MCF 10A (cell line): Measurements from ENCODE around the gene GPR155. TPM values are rescaled to one million over a fixed set of nuclear protein-coding genes. Genes with fewer than 3 reads are reported as not detected.
"Not testable (repeated sequence)": the region's sequence is repeated elsewhere in the genome, so short reads cannot be mapped to it uniquely, and the experiment has no call there.

Experiments used
- BruUV-seq: library from RNA; stranded (reverse); fragments of 400-500 nt; replicated peaks from 2 replicates; lab custom pipeline; 2021; lab: Mats Ljungman, UMichigan
- CTCF ChIA-PET: fragments of 300-600 bp; sonication (Branson Sonifier 250); formaldehyde crosslinking; extraction: SDS; loops from one replicate; lab custom pipeline; 2021; ENCODE audit warnings: antibody characterized with exemption, inconsistent platforms; lab: Yijun Ruan, JAX
- POLR2A ChIA-PET: fragments of 300-600, 350-650 bp; sonication (Branson Sonifier 250); formaldehyde crosslinking; extraction: SDS; loops from one replicate; lab custom pipeline; 2020; ENCODE audit warnings: antibody characterized with exemption, inconsistent platforms; lab: Yijun Ruan, JAX
- DNase-seq: peaks from one replicate; pipeline ENCODE4 v3.0.0-alpha.2; 2018; ENCODE audit not compliant: unreplicated experiment
- H3K27ac Mint-ChIP-seq: one replicate; pipeline ENCODE4 v1.8.0; 2022; ENCODE audit warnings: mild to moderate bottlenecking, low read depth, mixed read lengths; ENCODE audit not compliant: unreplicated experiment
- H3K27me3 Mint-ChIP-seq: one replicate; pipeline ENCODE4 v1.8.0; 2022; ENCODE audit warnings: mixed read lengths; ENCODE audit not compliant: insufficient read depth, unreplicated experiment
- H3K36me3 Mint-ChIP-seq: one replicate; pipeline ENCODE4 v1.8.0; 2022; ENCODE audit warnings: mild to moderate bottlenecking, moderate library complexity, mixed read lengths; ENCODE audit not compliant: insufficient read depth, unreplicated experiment
- H3K4me1 Mint-ChIP-seq: one replicate; pipeline ENCODE4 v1.8.0; 2022; ENCODE audit warnings: mixed read lengths; ENCODE audit not compliant: insufficient read depth, unreplicated experiment
- H3K4me3 Mint-ChIP-seq: one replicate; pipeline ENCODE4 v1.8.0; 2022; ENCODE audit warnings: mild to moderate bottlenecking, moderate library complexity, mixed read lengths; ENCODE audit not compliant: unreplicated experiment
- H3K9me3 Mint-ChIP-seq: one replicate; pipeline ENCODE4 v1.8.0; 2022; ENCODE audit warnings: mixed read lengths; ENCODE audit not compliant: unreplicated experiment
- intact Hi-C: fragments of 100-400 bp; cut with micrococcal nuclease; formaldehyde crosslinking; loops from 2 replicates; pipeline ENCODE4 v1.14.1; 2022
- total RNA-seq: library from RNA; stranded (reverse); gene quantifications from 2 replicates; pipeline ENCODE4 v1.2.3, GENCODE V29; 2022
- TF ChIP-seq, protein P1 (sequence below): fragments of 200-600 bp; IDR thresholded peaks from one replicate; pipeline ENCODE4 v1.8.0; 2022; ENCODE audit warnings: antibody characterized with exemption, mild to moderate bottlenecking; ENCODE audit not compliant: unreplicated experiment

Gene GPR155
- total RNA-seq, 1 experiment from 2014 or later: 1.9 TPM

DNA sequence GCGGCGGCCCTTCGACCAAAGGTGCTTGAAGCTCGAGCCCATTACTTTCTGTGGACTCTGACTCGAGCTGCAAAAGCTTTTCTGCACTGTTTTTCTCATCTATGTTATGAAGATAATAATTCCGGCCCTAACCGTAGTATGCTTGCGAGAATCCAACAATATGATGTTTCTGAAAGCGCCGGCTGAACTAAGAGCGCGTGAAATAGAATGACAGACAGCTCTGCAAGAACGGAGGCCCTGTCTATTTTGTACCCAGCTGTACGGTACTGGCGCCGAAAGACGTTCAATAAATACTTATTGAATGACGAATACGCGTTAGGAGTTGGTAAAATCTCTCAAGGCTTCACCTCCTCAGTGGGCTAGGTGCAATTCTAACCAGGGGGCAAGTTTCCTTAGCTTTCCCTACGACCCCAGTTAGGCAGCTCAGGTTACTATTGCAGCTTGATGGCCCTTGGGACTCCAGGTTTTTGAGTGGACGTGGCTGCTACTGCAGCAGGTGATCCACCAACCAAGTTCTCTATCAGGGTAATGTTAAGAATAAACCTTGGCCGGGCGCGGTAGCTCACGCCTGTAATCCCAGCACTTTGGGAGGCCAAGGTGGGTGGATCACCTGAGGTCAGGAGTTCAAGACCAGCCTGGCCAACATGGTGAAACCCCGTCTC is 90.7 kb downstream of the GPR155 start:
- peaks cover 5% of the 10 kb centered on the region for H3K9me3 Mint-ChIP-seq
- BruUV-seq: TSS peak; percentile 43
- ChIA-PET CTCF (interaction anchor here (0.8 kb wide), 1 partner anchor 34 kb away, joined by 4 read pairs; no protein-coding TSS in a partner anchor), POLR2A (interaction anchor here (0.5 to 2.8 kb wide), 12 partner anchors 10 to 1608 kb away, joined by 3 to 22 read pairs (median 4); partner anchors contain the start of genes GPR155 and OLA1)
- no peaks in the 10 kb centered on the region for H3K27me3 Mint-ChIP-seq
- peaks cover 15% of the 10 kb centered on the region for H3K36me3 Mint-ChIP-seq
- peaks cover 20% of the 10 kb centered on the region for H3K4me1 Mint-ChIP-seq
- intact Hi-C loops: no loop called here
- TF ChIP-seq, protein P1, sequence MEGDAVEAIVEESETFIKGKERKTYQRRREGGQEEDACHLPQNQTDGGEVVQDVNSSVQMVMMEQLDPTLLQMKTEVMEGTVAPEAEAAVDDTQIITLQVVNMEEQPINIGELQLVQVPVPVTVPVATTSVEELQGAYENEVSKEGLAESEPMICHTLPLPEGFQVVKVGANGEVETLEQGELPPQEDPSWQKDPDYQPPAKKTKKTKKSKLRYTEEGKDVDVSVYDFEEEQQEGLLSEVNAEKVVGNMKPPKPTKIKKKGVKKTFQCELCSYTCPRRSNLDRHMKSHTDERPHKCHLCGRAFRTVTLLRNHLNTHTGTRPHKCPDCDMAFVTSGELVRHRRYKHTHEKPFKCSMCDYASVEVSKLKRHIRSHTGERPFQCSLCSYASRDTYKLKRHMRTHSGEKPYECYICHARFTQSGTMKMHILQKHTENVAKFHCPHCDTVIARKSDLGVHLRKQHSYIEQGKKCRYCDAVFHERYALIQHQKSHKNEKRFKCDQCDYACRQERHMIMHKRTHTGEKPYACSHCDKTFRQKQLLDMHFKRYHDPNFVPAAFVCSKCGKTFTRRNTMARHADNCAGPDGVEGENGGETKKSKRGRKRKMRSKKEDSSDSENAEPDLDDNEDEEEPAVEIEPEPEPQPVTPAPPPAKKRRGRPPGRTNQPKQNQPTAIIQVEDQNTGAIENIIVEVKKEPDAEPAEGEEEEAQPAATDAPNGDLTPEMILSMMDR: no peak
- DNase-seq: no peak
- H3K4me3 Mint-ChIP-seq: peak overlapping the region; percentile 99
- H3K27ac Mint-ChIP-seq: peak overlapping the region; percentile 99

DNA sequence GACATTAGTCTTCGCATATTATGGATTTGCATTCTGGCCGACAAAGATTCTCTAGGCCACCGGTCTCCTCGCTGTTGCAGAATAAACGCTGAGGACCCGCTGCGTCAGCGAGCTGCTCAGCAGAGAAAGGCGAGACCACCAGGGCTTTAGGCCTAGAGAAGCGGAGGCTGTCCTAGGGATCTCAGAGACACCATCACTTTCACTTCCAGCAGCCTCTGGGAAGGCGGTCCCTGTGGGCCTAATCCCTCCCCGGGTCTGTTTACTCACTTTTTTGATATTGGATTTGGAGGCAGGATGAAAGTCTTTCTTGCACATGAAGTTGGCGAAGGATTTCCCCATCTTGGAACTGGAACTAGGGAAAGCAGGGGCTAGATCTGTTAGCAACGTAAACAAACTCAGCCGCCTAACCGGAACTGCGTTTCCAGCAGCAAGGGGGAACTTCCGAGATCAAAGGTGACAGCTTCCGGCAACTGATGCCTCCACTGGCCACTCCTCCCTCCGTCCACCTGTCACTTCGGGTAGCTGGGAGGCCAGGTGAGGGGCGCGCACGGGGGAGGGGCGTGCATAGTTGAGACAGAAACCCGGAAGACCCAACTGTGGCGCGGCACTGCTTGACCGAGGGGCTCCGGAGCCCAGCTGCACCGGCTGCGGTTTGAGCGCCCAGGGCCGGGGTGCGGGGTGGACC is 91.4 kb downstream of the GPR155 start, which contains the start of gene SCRN3:
Gene SCRN3, plus strand, starts transcription at position 447 of the 685 bp plus-strand sequence. CDS start 2,554 bp downstream, outside the sequence.
- TSS peak; percentile 66 for BruUV-seq
- peak; percentile 78 for DNase-seq
- peaks cover 20% of the 10 kb centered on the region for H3K4me1 Mint-ChIP-seq
- H3K36me3 Mint-ChIP-seq: peaks cover 17% of the 10 kb centered on the region
- peak within 1 kb of the TSS; percentile 99 for H3K27ac Mint-ChIP-seq
- POLR2A ChIA-PET: interaction anchor here (0.5 to 2.8 kb wide), 16 partner anchors 9 to 1608 kb away, joined by 3 to 22 read pairs (median 4); partner anchors contain the start of genes GPR155 and OLA1
- peaks cover 5% of the 10 kb centered on the region for H3K9me3 Mint-ChIP-seq
- intact Hi-C loops: no loop called here
- no peaks in the 10 kb centered on the region for H3K27me3 Mint-ChIP-seq
- H3K4me3 Mint-ChIP-seq: peak within 1 kb of the TSS; percentile 99
- CTCF ChIA-PET: interaction anchor here (0.7 to 0.8 kb wide), 2 partner anchors 33 to 1189 kb away, joined by 3 to 4 read pairs; no protein-coding TSS in a partner anchor
- TF ChIP-seq, protein P1: no peak

- no peak for DNase-seq
- H3K27me3 Mint-ChIP-seq: no peaks in the 10 kb centered on the region
- ChIA-PET CTCF (interaction anchor here (0.7 kb wide), 1 partner anchor 20 kb away, joined by 3 read pairs; no protein-coding TSS in a partner anchor), POLR2A (interaction anchor here (1.3 kb wide), 1 partner anchor 144 kb away, joined by 4 read pairs; the partner anchor contains the start of gene OLA1)
- TF ChIP-seq, protein P1: no peak
- peaks cover 5% of the 10 kb centered on the region for H3K9me3 Mint-ChIP-seq
- no TSS peak for BruUV-seq
- H3K27ac Mint-ChIP-seq: no peak overlapping the region
- peak overlapping the region; percentile 40 for H3K4me3 Mint-ChIP-seq
- H3K36me3 Mint-ChIP-seq: peaks cover 32% of the 10 kb centered on the region
- intact Hi-C loops: no loop called here
- peaks cover 15% of the 10 kb centered on the region for H3K4me1 Mint-ChIP-seq
Observed at GRCh38 chr2:174392706-174393105, 94.1 kb downstream of the GPR155 start.

GRCh38 chr2:174390303-174390702 is 96.5 kb downstream of the GPR155 start:
- BruUV-seq, intact Hi-C loops, POLR2A ChIA-PET: not testable (repeated sequence)

More at GRCh38 chr2:174390303-174390702, 96.5 kb downstream of the GPR155 start:
- not testable (repeated sequence) for H3K9me3 Mint-ChIP-seq, DNase-seq, H3K27me3 Mint-ChIP-seq, H3K27ac Mint-ChIP-seq, H3K4me3 Mint-ChIP-seq
- CTCF ChIA-PET: interaction anchor here (0.9 kb wide), 1 partner anchor 49 kb away, joined by 3 read pairs; no protein-coding TSS in a partner anchor
- Mint-ChIP-seq H3K36me3 (peaks cover 55% of the 10 kb centered on the region), H3K4me1 (peaks cover 11% of the 10 kb centered on the region)
